Chondrocyte (in vitro differentiated cells): ENCODE measurements around the gene ZSCAN29. TPM values are rescaled to one million over a fixed set of nuclear protein-coding genes. Genes with fewer than 3 reads are reported as not detected.

ENCODE experiments used
- DNase-seq: peaks from one replicate; pipeline ENCODE4 v3.0.0; 2021; ENCODE audit warnings: mixed read lengths, low spot score
- H3K27ac Mint-ChIP-seq: one replicate; pipeline ENCODE4 v1.8.0; 2021; ENCODE audit warnings: mild to moderate bottlenecking, moderate library complexity, mixed read lengths; ENCODE audit not compliant: unreplicated experiment
- H3K27me3 Mint-ChIP-seq: 2 replicates; pipeline ENCODE4 v1.8.0; 2021; ENCODE audit warnings: low read depth, mixed read lengths
- H3K36me3 Mint-ChIP-seq: 2 replicates; pipeline ENCODE4 v1.8.0; 2021; ENCODE audit warnings: low read depth, mixed read lengths
- H3K4me1 Mint-ChIP-seq: 2 replicates; pipeline ENCODE4 v1.8.0; 2021; ENCODE audit warnings: low read depth, mild to moderate bottlenecking, mixed read lengths
- H3K4me3 Mint-ChIP-seq: one replicate; pipeline ENCODE4 v1.8.0; 2021; ENCODE audit warnings: mild to moderate bottlenecking, moderate library complexity, mixed read lengths; ENCODE audit not compliant: unreplicated experiment
- H3K9me3 Mint-ChIP-seq: 2 replicates; pipeline ENCODE4 v1.8.0; 2021; ENCODE audit warnings: low read depth, mixed read lengths
- CTCF ChIP-seq: fragments of 200-600 bp; sonication (generic); IDR thresholded peaks from 2 replicates; pipeline ENCODE4 v1.5.0; 2021; ENCODE audit warnings: antibody characterized with exemption, mild to moderate bottlenecking, moderate library complexity
- total RNA-seq: library from RNA; stranded (reverse); gene quantifications from 3 replicates; pipeline ENCODE4 v1.2.1, GENCODE V29; 2021

ZSCAN29 gene
- total RNA-seq, 1 donor from 2014 or later = 22.3 TPM

- Mint-ChIP-seq H3K36me3 (peaks cover 2% of the 10 kb centered on the region), H3K27ac (no peak overlapping the region), H3K4me3 (no peak overlapping the region), H3K27me3 (peaks cover 30% of the 10 kb centered on the region), H3K4me1 (no peaks in the 10 kb centered on the region), H3K9me3 (no peaks in the 10 kb centered on the region)
- no peak for DNase-seq
- no peak for TF ChIP-seq CTCF
Measured at GRCh38 chr15:43316016-43316970, 54.5 kb downstream of the ZSCAN29 start.

GRCh38 chr15:43314171-43314570, 56.7 kb downstream of the ZSCAN29 start:
- peaks cover 41% of the 10 kb centered on the region for H3K27me3 Mint-ChIP-seq
- no peak for TF ChIP-seq CTCF

GRCh38 chr15:43312378-43312777, 58.5 kb downstream of the ZSCAN29 start:
- peaks cover 3% of the 10 kb centered on the region for H3K36me3 Mint-ChIP-seq
- H3K4me1 Mint-ChIP-seq = no peaks in the 10 kb centered on the region
- H3K4me3 Mint-ChIP-seq = no peak overlapping the region
- DNase-seq = no peak
- no peak for TF ChIP-seq CTCF
- H3K9me3 Mint-ChIP-seq = no peaks in the 10 kb centered on the region
- no peak overlapping the region for H3K27ac Mint-ChIP-seq
- H3K27me3 Mint-ChIP-seq = peaks cover 53% of the 10 kb centered on the region

More at GRCh38 chr15:43314171-43314570, 56.7 kb downstream of the ZSCAN29 start:
- Mint-ChIP-seq H3K4me3 (no peak overlapping the region), H3K27ac (no peak overlapping the region), H3K9me3 (no peaks in the 10 kb centered on the region), H3K4me1 (no peaks in the 10 kb centered on the region), H3K36me3 (peaks cover 3% of the 10 kb centered on the region)
- no peak for DNase-seq

Other genes starting within 250 kb of the ZSCAN29 start
- gene TMEM62, start 237.5 kb downstream of the ZSCAN29 start, total RNA-seq = 8.3 to 11.0 TPM (median 10.2 TPM) in 3 replicates
- gene CCNDBP1, start 185.6 kb downstream of the ZSCAN29 start, total RNA-seq = 31.2 to 40.1 TPM (median 37.9 TPM) in 3 replicates
- not detected in 3 replicates for gene EPB42, start 150.0 kb downstream of the ZSCAN29 start, total RNA-seq
- not detected in 3 replicates for gene TGM5, start 104.1 kb downstream of the ZSCAN29 start, total RNA-seq
- not detected in 3 replicates for gene TGM7, start 68.8 kb downstream of the ZSCAN29 start, total RNA-seq
- 7.1 to 8.4 TPM (median 7.4 TPM) in 3 replicates for gene LCMT2, start 40.5 kb downstream of the ZSCAN29 start, total RNA-seq
- gene TUBGCP4, start 58 bp upstream of the ZSCAN29 start, total RNA-seq = 11.1 to 16.1 TPM (median 11.7 TPM) in 3 replicates
- gene TP53BP1, start 122.1 kb upstream of the ZSCAN29 start, total RNA-seq = 44.8 to 71.1 TPM (median 45.6 TPM) in 3 replicates
- 95.3 to 99.9 TPM (median 96.3 TPM) in 3 replicates for gene MAP1A, start 146.6 kb upstream of the ZSCAN29 start, total RNA-seq
- 30.4 to 39.4 TPM (median 31.6 TPM) in 3 replicates for gene PPIP5K1, start 219.2 kb upstream of the ZSCAN29 start, total RNA-seq
- not detected in 3 replicates for gene CKMT1B, start 223.0 kb upstream of the ZSCAN29 start, total RNA-seq
- gene STRC, start 247.8 kb upstream of the ZSCAN29 start, total RNA-seq = 0.20 to 0.87 TPM (median 0.85 TPM) in 3 replicates